Heart left ventricle (tissue), 13 donors: ENCODE results near the gene SAMD11.

ENCODE experiments used
- POLR2A ChIP-seq, 2 donors: fragments of 450-650 bp; IDR thresholded peaks; one replicate each; pipeline ENCODE4 v1.6.1; 2017; ENCODE audit warnings: antibody characterized with exemption in 2 of 2, mild to moderate bottlenecking in 2 of 2, moderate library complexity in 2 of 2
- TF ChIP-seq, protein P1 (sequence below), 12 donors: fragments of 200-600 bp; sonication (generic) in 4 of 12; IDR thresholded peaks; one replicate each; pipeline versions ENCODE4 v1.5.0 to v1.8.0; 2018 to 2022; ENCODE audit warnings: antibody characterized with exemption in 12 of 12, mild to moderate bottlenecking in 5 of 12
- donor health status: ischemic (EF 13 %, LVEDD 7.1; RV severe dilation, severe dysfunction).
- donor health status: DM: no; HTN: yes; CAD: no.
- donor health status: DM: no; HTN: no; CAD: no.
- donor health status: ischemic (EF 25% LVEDD 6.9; RV normal size, moderate dysfunction).
- donor health status: ischemic (EF 25% LVEDD 5.7; RV mildly dilated, moderate dysfunction).
- donor health status: ischemic (EF 35%, LVEDD 5.7; RV mildly dilated, moderate dysfunction).
- donor health status: nonischemic (EF 11% LVEDD 7.7; RV severe dilation, severe dysfunction).
- donor health status: DM: yes; HTN: yes; CAD: no.
- donor health status: PGD.
- donor health status: ischemic (EF 29% LVEDD 5.4; RV normal size, mild dysfunction).
- donor health status: nonischemic (EF 23%, LVEDD 6.1; RV moderate dilation, normal function).

DNA sequence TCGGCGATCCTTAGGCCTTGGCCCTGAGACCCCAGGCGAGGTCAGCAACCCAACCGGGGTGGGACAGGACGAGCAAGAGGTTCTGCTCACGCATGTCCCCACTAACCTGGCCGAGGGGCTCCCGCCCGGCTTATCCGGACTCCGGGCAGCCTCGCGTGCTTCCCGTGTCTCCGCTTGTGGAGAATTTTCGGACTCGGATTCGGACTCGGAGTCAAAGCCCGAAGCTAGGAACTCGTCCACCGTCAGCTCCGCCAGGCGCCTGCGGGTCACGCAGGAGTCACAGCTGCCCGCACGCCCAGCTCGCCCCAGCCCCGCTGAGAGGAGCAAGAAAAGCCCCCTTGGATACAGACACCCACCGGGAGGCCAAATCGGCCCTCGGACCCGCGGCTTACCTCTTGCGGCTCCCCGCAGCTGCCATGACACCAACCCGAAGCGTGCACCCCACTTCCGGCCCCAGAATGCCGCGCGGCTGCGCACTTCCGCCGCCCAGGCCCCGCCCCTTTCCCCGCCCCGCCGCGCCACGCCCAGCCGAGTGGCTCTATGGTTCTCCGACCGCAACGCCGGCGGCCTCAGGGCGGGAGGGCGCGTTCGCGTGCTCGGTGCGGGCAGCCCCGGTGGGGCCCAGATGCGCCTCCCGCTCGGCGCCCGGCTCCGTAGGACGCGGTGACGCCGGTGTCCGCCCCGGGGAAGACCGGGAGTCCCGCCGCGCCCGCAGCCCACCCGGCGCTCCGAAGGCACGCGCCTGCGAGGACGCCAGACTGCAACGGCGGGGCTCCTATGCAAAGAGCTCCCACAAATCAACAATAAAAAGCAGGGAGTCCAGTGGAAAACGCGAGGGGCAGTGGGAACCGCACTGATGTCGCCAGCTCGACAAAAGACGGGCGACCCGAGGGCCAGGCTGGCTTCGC, 35.4 kb downstream of the SAMD11 start, which contains the start of gene NOC2L:
- TF ChIP-seq, protein P1, sequence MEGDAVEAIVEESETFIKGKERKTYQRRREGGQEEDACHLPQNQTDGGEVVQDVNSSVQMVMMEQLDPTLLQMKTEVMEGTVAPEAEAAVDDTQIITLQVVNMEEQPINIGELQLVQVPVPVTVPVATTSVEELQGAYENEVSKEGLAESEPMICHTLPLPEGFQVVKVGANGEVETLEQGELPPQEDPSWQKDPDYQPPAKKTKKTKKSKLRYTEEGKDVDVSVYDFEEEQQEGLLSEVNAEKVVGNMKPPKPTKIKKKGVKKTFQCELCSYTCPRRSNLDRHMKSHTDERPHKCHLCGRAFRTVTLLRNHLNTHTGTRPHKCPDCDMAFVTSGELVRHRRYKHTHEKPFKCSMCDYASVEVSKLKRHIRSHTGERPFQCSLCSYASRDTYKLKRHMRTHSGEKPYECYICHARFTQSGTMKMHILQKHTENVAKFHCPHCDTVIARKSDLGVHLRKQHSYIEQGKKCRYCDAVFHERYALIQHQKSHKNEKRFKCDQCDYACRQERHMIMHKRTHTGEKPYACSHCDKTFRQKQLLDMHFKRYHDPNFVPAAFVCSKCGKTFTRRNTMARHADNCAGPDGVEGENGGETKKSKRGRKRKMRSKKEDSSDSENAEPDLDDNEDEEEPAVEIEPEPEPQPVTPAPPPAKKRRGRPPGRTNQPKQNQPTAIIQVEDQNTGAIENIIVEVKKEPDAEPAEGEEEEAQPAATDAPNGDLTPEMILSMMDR (IDR thresholded peaks at IDR 0.05) = no peak
- TF ChIP-seq POLR2A (IDR thresholded peaks at IDR 0.05) = peak in 1 of 2 donors; percentile 54
